SK-N-SH (cell line): ENCODE measurements around the gene REELD1. TPM values are rescaled to one million over a fixed set of nuclear protein-coding genes. Genes with fewer than 3 reads are reported as not detected.

Experiments used
- CTCF ChIA-PET: fragments of 300-600, 350-600 bp; formaldehyde crosslinking; extraction: SDS; loops from one replicate; lab custom pipeline; 2021; lab: Yijun Ruan, JAX
- POLR2A ChIA-PET: fragments of 350-600 bp; sonication (Branson Sonifier 250); formaldehyde crosslinking; extraction: SDS; loops from one replicate; lab custom pipeline; 2020; ENCODE audit warnings: antibody characterized with exemption, inconsistent platforms; lab: Yijun Ruan, JAX
- DNase-seq: peaks from one replicate; pipeline ENCODE4 v3.0.0; 2012
- H2AFZ ChIP-seq: fragments of 200-600 bp; sonication (generic); 2 replicates; pipeline ENCODE4 v1.8.1; 2016; ENCODE audit warnings: antibody characterized with exemption, mild to moderate bottlenecking, low read depth
- H3F3A ChIP-seq: fragments of 200-600 bp; sonication (generic); replicated peaks from 2 replicates; pipeline ENCODE3; 2016; ENCODE audit warnings: antibody characterized with exemption, mild to moderate bottlenecking; ENCODE audit not compliant: insufficient read depth
- H3K27ac ChIP-seq, 2 experiments: fragments of 200-500 bp in 1 of 2; fragments of 200-600 bp in 1 of 2; sonication (Bioruptor generic) in 1 of 2; sonication (generic), shearing (Covaris generic) in 1 of 2; 2 replicates each; pipeline versions ENCODE4 v1.5.1 to v1.6.1; 2014 to 2016; ENCODE audit warnings: low read depth in 2 of 2, inconsistent platforms in 1 of 2, low read length in 1 of 2, mild to moderate bottlenecking in 1 of 2, mixed read lengths in 1 of 2
- H3K27me3 ChIP-seq: fragments of 200-600 bp; sonication (generic), shearing (Covaris generic); 2 replicates; pipeline ENCODE4 v1.6.1; 2016; ENCODE audit warnings: mixed run types; ENCODE audit not compliant: insufficient read depth
- H3K36me3 ChIP-seq, 2 experiments: fragments of 200-500 bp in 1 of 2; fragments of 200-600 bp in 1 of 2; sonication (Bioruptor generic) in 1 of 2; sonication (generic) in 1 of 2; replicated peaks in 1 of 2; 2 replicates each; pipeline versions ENCODE3 to v1.5.1; 2014 to 2016; ENCODE audit warnings: low read length in 1 of 2, mild to moderate bottlenecking in 1 of 2; ENCODE audit not compliant: insufficient read depth in 2 of 2, control insufficient read depth in 1 of 2
- H3K4me1 ChIP-seq, 2 experiments: fragments of 200-500 bp in 1 of 2; fragments of 200-600 bp in 1 of 2; sonication (Bioruptor generic) in 1 of 2; sonication (generic), shearing (Covaris generic) in 1 of 2; 2 replicates each; pipeline versions ENCODE4 v1.5.1 to v1.6.1; 2014 to 2016; ENCODE audit warnings: low read depth in 1 of 2, low read length in 1 of 2, mixed run types in 1 of 2; ENCODE audit not compliant: insufficient read depth in 2 of 2, control insufficient read depth in 1 of 2
- H3K4me2 ChIP-seq: fragments of 200-600 bp; sonication (generic), shearing (Covaris generic); 2 replicates; pipeline ENCODE4 v1.6.1; 2017; ENCODE audit warnings: mixed run types
- H3K4me3 ChIP-seq, 2 experiments: fragments of 200-500 bp in 1 of 2; fragments of 200-600 bp in 1 of 2; sonication (Bioruptor generic) in 1 of 2; sonication (generic), shearing (Covaris generic) in 1 of 2; 2 replicates each; pipeline versions ENCODE4 v1.5.1 to v1.8.1; 2014 to 2016; ENCODE audit warnings: low read depth in 2 of 2, inconsistent platforms in 1 of 2, low read length in 1 of 2, mild to moderate bottlenecking in 1 of 2, mixed read lengths in 1 of 2, moderate library complexity in 1 of 2
- H3K79me2 ChIP-seq: fragments of 200-600 bp; sonication (generic); 2 replicates; pipeline ENCODE4 v1.8.1; 2017; ENCODE audit warnings: mild to moderate bottlenecking; ENCODE audit not compliant: insufficient read depth
- H3K9ac ChIP-seq: fragments of 200-600 bp; sonication (generic); 2 replicates; pipeline ENCODE4 v1.6.1; 2017; ENCODE audit warnings: mixed run types
- H3K9me2 ChIP-seq: fragments of 200-600 bp; sonication (generic); 2 replicates; pipeline ENCODE4 v1.6.1; 2017; ENCODE audit warnings: mixed run types
- H3K9me3 ChIP-seq: fragments of 200-600 bp; sonication (generic); 2 replicates; pipeline ENCODE4 v1.6.1; 2017; ENCODE audit warnings: mixed run types, mild to moderate bottlenecking, moderate library complexity
- H4K20me1 ChIP-seq: fragments of 200-600 bp; sonication (generic); 2 replicates; pipeline ENCODE4 v1.6.1; 2017; ENCODE audit warnings: mild to moderate bottlenecking, mixed run types; ENCODE audit not compliant: insufficient read depth
- FOXJ3 ChIP-seq: sonication (generic); formaldehyde crosslinking; IDR thresholded peaks from 2 replicates; pipeline ENCODE4 v1.5.1; 2020; ENCODE audit warnings: mild to moderate bottlenecking, missing genetic modification reagents
- GATA2 ChIP-seq: sonication (generic); formaldehyde crosslinking; IDR thresholded peaks from 2 replicates; pipeline ENCODE4 v1.5.0; 2020; ENCODE audit warnings: mild to moderate bottlenecking, missing genetic modification reagents
- IRF3 ChIP-seq: fragments of 150-350 bp; IDR thresholded peaks from 2 replicates; pipeline ENCODE4 v1.6.1; 2016; ENCODE audit warnings: mild to moderate bottlenecking, low read depth, low read length
- JUND ChIP-seq: IDR thresholded peaks from 2 replicates; pipeline ENCODE4 v1.4.0; 2012
- MEF2A ChIP-seq: IDR thresholded peaks from 2 replicates; pipeline ENCODE4 v1.4.0; 2012; ENCODE audit warnings: low read depth, borderline replicate concordance
- NFIC ChIP-seq: IDR thresholded peaks from 2 replicates; pipeline ENCODE4 v1.4.0; 2012; ENCODE audit warnings: borderline replicate concordance
- NRF1 ChIP-seq: IDR thresholded peaks from 2 replicates; pipeline ENCODE4 v1.6.1; 2012; ENCODE audit warnings: low read depth, mild to moderate bottlenecking, low read length
- POLR2AphosphoS5 ChIP-seq: IDR thresholded peaks from 2 replicates; pipeline ENCODE4 v1.6.1; 2012; ENCODE audit warnings: low read depth, low read length
- RAD21 ChIP-seq: IDR thresholded peaks from 2 replicates; pipeline ENCODE4 v1.6.1; 2012; ENCODE audit warnings: mild to moderate bottlenecking, low read length
- RCOR1 ChIP-seq: fragments of 150-350 bp; IDR thresholded peaks from 2 replicates; pipeline ENCODE4 v1.6.1; 2017; ENCODE audit warnings: antibody characterized with exemption, low read length
- RFX5 ChIP-seq: IDR thresholded peaks from 2 replicates; pipeline ENCODE4 v1.6.1; 2012; ENCODE audit warnings: mild to moderate bottlenecking, improper control_type of control experiment, low read length
- SMC3 ChIP-seq: IDR thresholded peaks from 2 replicates; pipeline ENCODE4 v1.6.1; 2012; ENCODE audit warnings: low read depth, low read length, improper control_type of control experiment
- TCF12 ChIP-seq: IDR thresholded peaks from 2 replicates; pipeline ENCODE4 v1.4.0; 2012
- TEAD4 ChIP-seq: IDR thresholded peaks from 2 replicates; pipeline ENCODE4 v1.4.0; 2012; ENCODE audit warnings: mild to moderate bottlenecking, borderline replicate concordance; ENCODE audit not compliant: insufficient read depth
- WGBS: methylation state at CpG from one replicate; pipeline ENCODE4 v1.1.6; 2017; ENCODE audit warnings: low lambda C conversion rate; 5-methylcytosine and 5-hydroxymethylcytosine counted together
- polyA plus RNA-seq, 3 experiments: library from polyadenylated mRNA; depleted of rRNA; stranded (reverse); fragments of >200 nt; gene quantifications; 2 replicates each; pipeline ENCODE4 v1.2.3, GENCODE V29; 2012
- TF ChIP-seq, protein P1 (sequence below): IDR thresholded peaks from 2 replicates; pipeline ENCODE4 v1.6.1; 2012; ENCODE audit warnings: mild to moderate bottlenecking, low read depth, low read length, moderate library complexity
- TF ChIP-seq, protein P2 (sequence below): IDR thresholded peaks from 2 replicates; pipeline ENCODE4 v1.4.0; 2012; ENCODE audit warnings: low read depth

The REELD1 gene
- polyA plus RNA-seq, 1 of the 3 experiments (the other 2 are of a cell fraction), result not detected

GRCh38 chr4:146186596-146186995, 27.7 kb upstream of the REELD1 start:
- TF ChIP-seq RCOR1, result no peak
- TF ChIP-seq IRF3, result no peak
- TF ChIP-seq GATA2 (CRISPR knock-in tag), result no peak
- TF ChIP-seq SMC3, result no peak
- TF ChIP-seq POLR2AphosphoS5, result no peak
- no peak for TF ChIP-seq RAD21
- TF ChIP-seq MEF2A, result no peak
- no peak for TF ChIP-seq JUND
- TF ChIP-seq TEAD4, result no peak
- TF ChIP-seq, protein P1, sequence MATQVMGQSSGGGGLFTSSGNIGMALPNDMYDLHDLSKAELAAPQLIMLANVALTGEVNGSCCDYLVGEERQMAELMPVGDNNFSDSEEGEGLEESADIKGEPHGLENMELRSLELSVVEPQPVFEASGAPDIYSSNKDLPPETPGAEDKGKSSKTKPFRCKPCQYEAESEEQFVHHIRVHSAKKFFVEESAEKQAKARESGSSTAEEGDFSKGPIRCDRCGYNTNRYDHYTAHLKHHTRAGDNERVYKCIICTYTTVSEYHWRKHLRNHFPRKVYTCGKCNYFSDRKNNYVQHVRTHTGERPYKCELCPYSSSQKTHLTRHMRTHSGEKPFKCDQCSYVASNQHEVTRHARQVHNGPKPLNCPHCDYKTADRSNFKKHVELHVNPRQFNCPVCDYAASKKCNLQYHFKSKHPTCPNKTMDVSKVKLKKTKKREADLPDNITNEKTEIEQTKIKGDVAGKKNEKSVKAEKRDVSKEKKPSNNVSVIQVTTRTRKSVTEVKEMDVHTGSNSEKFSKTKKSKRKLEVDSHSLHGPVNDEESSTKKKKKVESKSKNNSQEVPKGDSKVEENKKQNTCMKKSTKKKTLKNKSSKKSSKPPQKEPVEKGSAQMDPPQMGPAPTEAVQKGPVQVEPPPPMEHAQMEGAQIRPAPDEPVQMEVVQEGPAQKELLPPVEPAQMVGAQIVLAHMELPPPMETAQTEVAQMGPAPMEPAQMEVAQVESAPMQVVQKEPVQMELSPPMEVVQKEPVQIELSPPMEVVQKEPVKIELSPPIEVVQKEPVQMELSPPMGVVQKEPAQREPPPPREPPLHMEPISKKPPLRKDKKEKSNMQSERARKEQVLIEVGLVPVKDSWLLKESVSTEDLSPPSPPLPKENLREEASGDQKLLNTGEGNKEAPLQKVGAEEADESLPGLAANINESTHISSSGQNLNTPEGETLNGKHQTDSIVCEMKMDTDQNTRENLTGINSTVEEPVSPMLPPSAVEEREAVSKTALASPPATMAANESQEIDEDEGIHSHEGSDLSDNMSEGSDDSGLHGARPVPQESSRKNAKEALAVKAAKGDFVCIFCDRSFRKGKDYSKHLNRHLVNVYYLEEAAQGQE, result no peak
- TF ChIP-seq, protein P2, sequence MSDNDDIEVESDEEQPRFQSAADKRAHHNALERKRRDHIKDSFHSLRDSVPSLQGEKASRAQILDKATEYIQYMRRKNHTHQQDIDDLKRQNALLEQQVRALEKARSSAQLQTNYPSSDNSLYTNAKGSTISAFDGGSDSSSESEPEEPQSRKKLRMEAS, result no peak
- TF ChIP-seq FOXJ3 (CRISPR knock-in tag), result no peak
- TF ChIP-seq NRF1, result no peak
- no peak for TF ChIP-seq NFIC
- TF ChIP-seq TCF12, result no peak
- no peak for TF ChIP-seq RFX5
- Histone ChIP-seq H3K4me2 (no peak overlapping the region), H3K36me3 (peaks cover 66 to 68% of the 10 kb centered on the region in 2 experiments), H3K4me3 (no peak overlapping the region), H3K79me2 (peaks cover 22% of the 10 kb centered on the region; the same call in 1 of the 2 replicates), H3K9me3 (no peaks in the 10 kb centered on the region), H3K9me2 (no peaks in the 10 kb centered on the region), H2AFZ (no peak overlapping the region; the same call in 1 of the 2 replicates), H3F3A (no peaks in the 10 kb centered on the region), H3K9ac (no peak overlapping the region), H3K4me1 (no peaks in the 10 kb centered on the region; a peak in 1 of 4 replicates), H3K27ac (no peak overlapping the region), H3K27me3 (no peaks in the 10 kb centered on the region), H4K20me1 (no peaks in the 10 kb centered on the region)
- POLR2A ChIA-PET, result no interaction called here
- no peak for DNase-seq
- 87% methylated on average over 3 of the region's 3 CpGs for WGBS
- CTCF ChIA-PET, result no interaction called here
